CD4-positive, alpha-beta T cell treated with Interleukin-17A for 4 hours (primary cell): ENCODE measurements around the gene DOCK8.

Experiments used
- DNase-seq: peaks from one replicate; pipeline ENCODE4 v3.0.0-alpha.2; 2020; ENCODE audit warnings: mixed read lengths

Gene DOCK8

DNA sequence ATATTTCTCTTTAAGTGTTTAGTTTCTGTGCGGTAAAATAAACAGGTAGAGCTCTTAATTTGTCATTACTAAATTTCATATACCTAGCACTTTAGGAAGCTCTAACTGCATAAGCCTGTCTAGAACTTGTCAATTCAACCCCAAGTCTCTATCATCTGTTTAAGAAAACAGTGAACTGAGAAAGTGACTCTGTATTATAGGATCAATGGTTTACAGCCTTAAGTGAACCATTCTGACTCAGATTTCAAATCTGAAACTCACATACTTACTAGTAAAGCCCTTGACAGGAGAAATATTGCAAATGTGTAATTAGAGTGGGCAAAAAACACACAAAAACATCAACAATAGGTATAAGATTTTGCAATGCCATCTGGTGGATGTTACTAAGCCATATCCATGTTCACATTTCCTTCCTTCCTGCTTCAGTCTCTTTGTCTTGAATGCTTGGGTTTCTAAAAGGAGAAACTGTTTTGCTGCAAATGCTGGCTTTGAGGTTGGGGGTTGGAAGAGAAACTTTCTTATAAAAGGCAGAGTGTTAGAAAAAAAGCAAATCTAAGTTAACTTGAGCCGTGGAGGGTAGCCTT is 101.8 kb downstream of the DOCK8 start:
- no peak for DNase-seq

- no peak for DNase-seq
Observed at GRCh38 chr9:318646-319045, 104.0 kb downstream of the DOCK8 start.

DNA sequence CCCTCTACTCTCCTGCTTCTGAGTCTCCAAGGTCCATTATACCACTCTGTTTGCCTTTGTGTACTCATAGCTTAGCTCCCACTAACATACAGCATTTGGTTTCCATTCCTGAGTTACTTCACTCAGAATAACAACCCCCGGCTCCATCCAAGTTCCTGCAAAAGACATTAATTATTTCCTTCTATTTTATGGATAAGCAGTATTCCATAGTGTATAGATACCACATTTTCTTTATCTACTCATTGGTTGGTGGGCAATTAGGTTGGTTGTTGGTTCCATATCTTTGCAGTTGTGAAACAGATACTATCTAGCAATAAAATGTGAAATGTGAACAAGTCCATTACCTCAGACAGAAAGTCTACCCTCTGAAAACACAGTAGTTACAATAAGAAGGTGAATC is 110.3 kb downstream of the DOCK8 start:
- no peak for DNase-seq

- DNase-seq = no peak
Observed at GRCh38 chr9:326667-327066, 112.0 kb downstream of the DOCK8 start.

DNA sequence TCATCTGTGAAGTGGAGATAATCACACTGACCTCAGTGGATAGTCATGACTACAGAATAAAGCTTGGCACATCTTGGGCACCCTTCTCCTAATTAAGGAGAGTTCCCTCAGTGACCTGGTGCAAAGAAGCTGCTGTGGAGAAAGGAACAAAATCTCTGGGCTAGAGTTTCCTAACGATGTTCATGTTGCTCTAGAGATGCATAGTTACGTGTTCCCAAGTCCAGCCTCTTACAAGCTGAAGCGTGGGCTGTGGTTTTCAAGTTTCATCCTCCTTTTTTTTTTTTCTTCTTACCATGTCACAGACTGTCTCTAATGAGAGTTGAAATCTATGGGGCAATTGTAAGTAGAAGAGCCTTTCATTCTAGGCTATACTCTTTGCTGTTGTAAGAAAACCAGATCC is 113.8 kb downstream of the DOCK8 start:
- no peak for DNase-seq

GRCh38 chr9:331197-331596 is 116.5 kb downstream of the DOCK8 start:
- DNase-seq = no peak

GRCh38 chr9:335373-335772 is 120.7 kb downstream of the DOCK8 start:
- DNase-seq = no peak

- DNase-seq = no peak
Observed at GRCh38 chr9:336039-336438, 121.4 kb downstream of the DOCK8 start.

- no peak for DNase-seq
Observed at GRCh38 chr9:338602-339001, 123.9 kb downstream of the DOCK8 start.

DNA sequence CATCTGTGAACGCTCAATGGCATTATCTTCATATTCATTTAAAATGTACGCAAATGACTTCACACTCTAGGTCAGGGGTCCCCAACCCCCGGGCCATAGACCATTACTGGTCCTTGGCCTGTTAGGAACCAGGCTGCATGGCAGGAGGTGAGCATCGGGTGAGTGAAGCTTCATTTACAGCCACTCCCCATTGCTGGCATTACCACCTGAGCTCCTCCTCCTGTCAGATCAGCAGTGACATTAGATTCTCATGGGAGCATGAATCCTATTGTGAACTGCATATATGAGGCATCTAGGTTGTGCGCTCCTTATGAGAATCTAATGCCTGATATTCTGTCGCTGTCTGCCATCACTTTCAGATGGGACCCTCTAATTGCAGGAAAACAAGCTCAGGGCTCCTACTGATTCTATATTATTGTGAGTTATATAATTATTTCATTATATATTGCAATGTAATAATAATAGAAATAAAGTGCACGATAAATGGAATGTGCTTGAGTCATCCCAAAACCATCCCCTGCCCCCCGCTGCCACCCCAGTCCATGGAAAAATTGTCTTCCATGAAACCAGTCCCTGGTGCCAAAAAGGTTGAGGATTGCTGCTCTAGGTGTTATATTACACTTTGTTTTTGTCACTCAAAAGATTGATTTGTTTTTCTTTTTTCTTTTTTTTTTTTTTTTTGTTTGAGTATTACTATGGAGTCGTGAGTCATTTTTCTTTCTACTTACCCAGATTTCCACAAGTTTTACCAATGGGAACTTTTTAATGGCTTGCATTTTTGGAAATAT is 127.2 kb downstream of the DOCK8 start:
- DNase-seq = no peak

GRCh38 chr9:343773-344172 is 129.1 kb downstream of the DOCK8 start:
- no peak for DNase-seq

DNA sequence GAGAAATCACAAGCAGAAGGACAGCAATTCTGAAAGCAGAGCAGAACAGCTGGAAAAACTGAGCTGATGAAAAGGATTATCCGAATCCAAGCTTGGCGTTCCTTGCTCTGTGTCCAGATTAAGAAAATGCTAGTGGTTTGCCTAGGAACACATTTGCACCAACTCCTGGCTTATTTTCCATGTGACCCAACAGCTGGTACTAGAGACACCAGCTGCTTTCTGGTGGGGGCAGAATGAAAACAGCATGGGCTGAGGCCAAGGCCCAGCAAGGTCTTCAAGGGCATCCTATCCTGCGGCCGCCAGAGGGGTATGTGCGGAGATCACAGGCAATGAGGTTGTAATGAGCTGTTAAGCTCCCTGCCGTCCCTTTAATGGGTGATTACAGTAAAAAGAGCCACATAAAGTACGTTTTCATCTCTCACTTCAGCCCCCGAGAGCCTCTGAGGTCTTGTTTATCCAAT is 131.5 kb downstream of the DOCK8 start:
- DNase-seq = no peak

- DNase-seq = no peak
Observed at GRCh38 chr9:347667-348292, 133.1 kb downstream of the DOCK8 start.

DNA sequence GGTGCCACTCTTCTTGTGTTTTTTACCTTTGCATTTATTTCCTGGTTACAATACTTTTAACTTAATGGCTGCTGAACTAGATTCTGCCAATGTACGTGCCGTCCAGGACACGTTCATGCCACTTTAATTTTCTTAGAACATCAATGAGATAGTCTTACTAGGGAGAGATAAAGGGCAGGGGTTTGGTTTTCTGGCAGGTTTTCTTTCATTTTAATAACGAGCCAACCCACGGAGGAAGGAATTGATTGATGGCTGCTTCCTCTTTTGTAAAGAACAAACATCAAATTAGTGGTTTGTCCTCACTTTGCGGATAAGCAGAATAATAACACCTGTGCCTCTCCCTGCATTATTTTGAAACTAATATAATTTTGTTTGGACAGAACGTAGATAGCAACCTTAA is 135.7 kb downstream of the DOCK8 start:
- DNase-seq = no peak

DNA sequence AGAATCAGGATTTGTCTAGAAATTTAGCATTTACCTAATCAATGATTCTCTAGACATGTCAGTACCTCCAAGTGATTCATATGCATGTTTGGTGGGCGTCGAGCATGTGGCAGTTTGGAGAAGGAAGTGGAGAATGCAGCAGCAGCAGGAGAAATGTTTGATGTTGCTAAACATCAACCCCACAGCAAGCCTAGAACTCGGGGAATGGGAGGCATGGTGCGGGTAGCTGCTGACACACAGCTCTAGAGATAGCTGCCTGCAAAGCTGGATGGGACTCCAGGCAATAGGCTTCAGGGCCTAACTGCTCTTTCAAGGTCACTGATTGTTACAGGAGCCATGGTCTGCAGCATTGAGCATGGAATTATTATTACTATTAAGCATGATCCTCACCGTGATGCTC is 137.3 kb downstream of the DOCK8 start:
- DNase-seq = no peak

DNA sequence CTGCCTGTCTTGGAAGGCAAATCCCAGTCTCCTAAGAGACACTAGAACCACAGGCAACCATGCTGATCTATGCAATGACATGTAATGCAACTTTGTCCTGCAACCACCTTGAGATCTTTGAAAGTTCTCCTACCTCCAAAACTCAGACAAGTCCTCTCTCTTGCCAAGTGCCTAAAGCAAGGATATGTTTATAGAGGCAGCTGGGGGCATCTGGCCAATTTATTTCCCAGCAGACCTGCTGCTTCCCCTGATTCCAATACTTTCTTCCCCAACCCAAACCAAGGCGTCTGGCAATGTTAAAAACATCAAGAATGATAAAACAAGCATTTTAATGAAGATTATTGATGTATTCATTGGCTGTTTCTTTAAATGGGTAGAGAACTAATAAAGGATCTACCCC is 138.4 kb downstream of the DOCK8 start:
- no peak for DNase-seq

DNA sequence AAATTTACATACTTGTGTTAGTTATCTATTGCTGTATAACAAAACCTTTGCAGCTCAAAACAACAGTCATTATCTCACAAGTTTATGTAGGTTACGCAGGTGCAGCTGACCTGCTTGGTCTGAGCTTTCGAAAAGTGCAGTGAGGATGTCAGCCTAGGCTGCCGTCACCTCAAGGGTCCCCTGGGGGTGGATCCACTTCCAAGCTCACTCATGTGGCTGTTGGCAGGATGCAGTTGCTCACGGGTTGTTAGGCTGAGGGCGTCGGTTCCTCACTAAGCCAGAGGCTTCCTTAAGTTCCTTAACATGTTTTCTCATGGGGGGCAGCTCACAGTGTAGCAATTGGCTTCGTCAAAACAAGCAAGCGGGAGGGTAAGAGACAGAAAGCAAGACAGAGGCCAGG is 139.8 kb downstream of the DOCK8 start:
- no peak for DNase-seq

DNA sequence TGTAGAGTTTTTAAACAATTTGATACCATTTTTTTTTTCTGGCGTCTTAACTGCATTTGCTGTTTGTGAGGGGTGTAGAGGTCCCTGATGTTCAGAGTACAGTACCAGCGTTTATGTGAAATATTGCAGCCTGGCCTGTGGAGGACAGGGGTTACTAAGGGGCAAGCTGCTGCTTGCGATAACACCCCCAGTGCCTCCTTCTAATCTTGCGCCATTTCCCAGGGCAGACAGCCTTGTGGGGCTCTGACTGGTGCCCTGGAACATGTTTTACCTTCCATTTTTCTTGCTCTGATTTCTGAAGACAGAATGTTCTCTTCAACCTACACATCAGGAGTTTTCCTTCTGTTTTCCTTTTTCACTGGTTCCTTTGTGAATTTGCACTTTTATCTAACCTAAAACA is 142.9 kb downstream of the DOCK8 start:
- no peak for DNase-seq

GRCh38 chr9:362561-363273 is 148.1 kb downstream of the DOCK8 start:
- DNase-seq = no peak

DNA sequence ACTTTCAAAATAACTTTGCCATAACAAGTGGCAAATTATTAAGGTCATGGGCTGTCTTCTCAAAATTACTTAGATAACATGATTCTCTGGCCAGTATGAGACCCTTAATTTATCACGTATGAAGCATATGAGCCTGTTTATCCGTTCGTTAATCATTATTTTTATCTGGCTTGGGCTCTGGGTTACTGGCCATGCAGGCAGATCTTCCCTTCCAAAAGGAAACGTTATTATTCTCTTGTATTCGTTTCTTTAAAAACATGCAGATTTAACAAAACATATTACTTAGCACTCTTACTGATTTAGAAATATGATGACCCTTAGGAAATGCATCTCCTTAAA is 148.6 kb downstream of the DOCK8 start:
- DNase-seq = no peak

GRCh38 chr9:365436-365835 is 150.8 kb downstream of the DOCK8 start:
- DNase-seq = no peak

DNA sequence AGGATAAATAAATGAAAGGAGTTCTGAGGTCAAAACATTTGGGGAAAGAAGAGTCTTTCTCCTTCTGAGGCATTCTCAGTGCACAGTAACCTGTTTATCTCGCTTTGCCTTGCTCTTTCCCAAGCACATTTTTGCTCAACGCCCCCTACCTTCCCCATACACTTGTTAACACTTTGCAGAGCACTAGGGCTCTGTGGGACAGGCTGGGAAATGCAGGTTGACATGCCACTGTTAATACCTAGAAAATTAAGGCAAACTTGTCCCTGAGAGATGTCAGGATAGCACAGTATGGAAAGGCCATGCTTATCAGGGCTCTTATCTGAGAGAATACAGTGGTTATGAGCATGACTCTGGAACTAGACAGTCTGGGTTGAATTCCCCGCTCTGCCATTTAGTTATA is 152.0 kb downstream of the DOCK8 start:
- DNase-seq = no peak

- no peak for DNase-seq
Observed at GRCh38 chr9:370086-370485, 155.4 kb downstream of the DOCK8 start.

DNA sequence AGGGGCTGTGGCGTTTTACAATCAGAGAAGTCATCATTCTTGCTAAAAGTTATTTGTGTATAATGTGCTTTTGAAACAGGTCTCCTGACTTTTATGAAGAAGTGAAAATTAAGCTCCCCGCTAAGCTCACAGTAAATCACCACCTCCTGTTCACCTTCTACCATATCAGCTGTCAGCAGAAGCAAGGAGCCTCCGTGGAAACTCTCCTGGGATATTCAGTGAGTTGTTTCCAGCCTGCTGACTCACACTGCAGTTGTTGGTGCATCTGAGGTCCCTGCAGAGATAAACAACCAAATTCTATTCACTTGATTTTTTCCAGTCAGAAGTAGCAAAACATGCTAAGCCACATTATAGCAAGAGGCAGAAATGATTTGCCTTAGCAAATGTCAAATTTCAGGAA is 156.7 kb downstream of the DOCK8 start:
- no peak for DNase-seq
